HFFc6 (cell line): ENCODE measurements around the gene MEX3D. TPM values are rescaled to one million over a fixed set of nuclear protein-coding genes. Genes with fewer than 3 reads are reported as not detected.

Experiments
- DNase-seq: peaks from one replicate; pipeline ENCODE4 v3.0.0-alpha.2; 2018
- H3K27ac Mint-ChIP-seq: 2 replicates; pipeline ENCODE4 v1.8.0; 2020; ENCODE audit warnings: mild to moderate bottlenecking, mixed read lengths
- H3K27me3 Mint-ChIP-seq: 2 replicates; pipeline ENCODE4 v1.8.0; 2021; ENCODE audit warnings: mild to moderate bottlenecking, moderate library complexity, mixed read lengths; ENCODE audit not compliant: insufficient read depth
- H3K36me3 Mint-ChIP-seq: 2 replicates; pipeline ENCODE4 v1.8.0; 2021; ENCODE audit warnings: low read depth, mixed read lengths
- H3K4me1 Mint-ChIP-seq: 2 replicates; pipeline ENCODE4 v1.8.0; 2020; ENCODE audit warnings: low read depth, mixed read lengths
- H3K4me3 Mint-ChIP-seq: 2 replicates; pipeline ENCODE4 v1.8.0; 2020; ENCODE audit warnings: mild to moderate bottlenecking, moderate library complexity, mixed read lengths
- H3K9me3 Mint-ChIP-seq: 2 replicates; pipeline ENCODE4 v1.8.0; 2020; ENCODE audit warnings: mild to moderate bottlenecking, mixed read lengths
- CTCF ChIP-seq: fragments of 200-600 bp; sonication (generic); IDR thresholded peaks from 2 replicates; pipeline ENCODE4 v1.5.0; 2021; ENCODE audit warnings: antibody characterized with exemption, mild to moderate bottlenecking
- total RNA-seq, 6 experiments: library from RNA; stranded (reverse); fragmentation: NEBNext Ultra II Directional; extraction: Animal tissue kit (Norgen Biotek cat#: 25700); gene quantifications; 2 replicates in 1 of 6; 3 replicates in 5 of 6; pipeline ENCODE4 v1.2.3, GENCODE V29; 2021

MEX3D gene
- total RNA-seq, 6 experiments from 2014 or later: 28.6 to 36.7 (median 31.4) TPM

- Mint-ChIP-seq H3K4me3 (no peak overlapping the region), H3K36me3 (no peaks in the 10 kb centered on the region), H3K4me1 (no peaks in the 10 kb centered on the region; the same call in 1 of the 2 replicates), H3K27me3 (peaks cover 15% of the 10 kb centered on the region), H3K9me3 (peaks cover 7% of the 10 kb centered on the region), H3K27ac (no peak overlapping the region)
- no peak for DNase-seq
- TF ChIP-seq CTCF: no peak
These were observed 43.2 kb downstream of the MEX3D start for GRCh38 chr19:1524972-1525325.

DNA sequence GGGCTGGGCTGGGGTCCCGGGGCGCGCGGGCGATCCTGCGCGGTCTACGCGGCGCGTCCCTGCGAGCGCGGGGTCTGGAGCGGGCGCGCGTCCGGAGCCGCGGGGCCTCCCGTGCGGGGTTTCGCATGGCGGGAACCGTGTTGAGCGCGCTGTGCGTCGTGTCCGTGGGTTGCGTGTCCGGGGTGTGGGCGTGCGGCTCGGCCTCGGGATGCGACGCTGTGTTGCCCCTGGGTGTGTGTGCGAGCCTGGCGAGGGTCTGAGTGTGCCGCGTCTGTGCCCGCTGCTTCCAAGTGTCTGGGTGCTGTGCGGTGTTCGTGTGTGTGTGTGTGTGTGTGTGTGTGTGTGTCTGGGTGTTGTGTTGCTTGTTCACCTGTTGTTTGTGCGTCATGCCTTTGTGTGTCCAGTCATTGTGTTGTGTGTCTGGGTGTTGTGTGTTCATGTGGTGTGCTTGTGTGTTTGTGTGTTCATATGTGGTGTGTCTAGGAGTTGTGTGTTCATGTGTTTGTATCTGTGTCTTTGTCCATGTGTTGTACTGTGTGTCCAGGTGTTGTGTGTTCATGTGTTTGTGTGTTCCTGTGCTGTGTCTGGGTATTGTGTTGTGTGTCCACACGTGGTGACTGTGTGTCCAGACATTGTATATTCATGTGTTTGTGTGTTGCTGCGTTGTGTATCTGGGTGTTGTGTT is 43.7 kb downstream of the MEX3D start:
- no peak for TF ChIP-seq CTCF
- no peak overlapping the region for H3K27ac Mint-ChIP-seq
- no peak overlapping the region for H3K4me3 Mint-ChIP-seq
- no peak for DNase-seq
- H3K27me3 Mint-ChIP-seq: peaks cover 15% of the 10 kb centered on the region
- no peaks in the 10 kb centered on the region; the same call in 1 of the 2 replicates for H3K4me1 Mint-ChIP-seq
- H3K9me3 Mint-ChIP-seq: peaks cover 7% of the 10 kb centered on the region
- H3K36me3 Mint-ChIP-seq: no peaks in the 10 kb centered on the region

DNA sequence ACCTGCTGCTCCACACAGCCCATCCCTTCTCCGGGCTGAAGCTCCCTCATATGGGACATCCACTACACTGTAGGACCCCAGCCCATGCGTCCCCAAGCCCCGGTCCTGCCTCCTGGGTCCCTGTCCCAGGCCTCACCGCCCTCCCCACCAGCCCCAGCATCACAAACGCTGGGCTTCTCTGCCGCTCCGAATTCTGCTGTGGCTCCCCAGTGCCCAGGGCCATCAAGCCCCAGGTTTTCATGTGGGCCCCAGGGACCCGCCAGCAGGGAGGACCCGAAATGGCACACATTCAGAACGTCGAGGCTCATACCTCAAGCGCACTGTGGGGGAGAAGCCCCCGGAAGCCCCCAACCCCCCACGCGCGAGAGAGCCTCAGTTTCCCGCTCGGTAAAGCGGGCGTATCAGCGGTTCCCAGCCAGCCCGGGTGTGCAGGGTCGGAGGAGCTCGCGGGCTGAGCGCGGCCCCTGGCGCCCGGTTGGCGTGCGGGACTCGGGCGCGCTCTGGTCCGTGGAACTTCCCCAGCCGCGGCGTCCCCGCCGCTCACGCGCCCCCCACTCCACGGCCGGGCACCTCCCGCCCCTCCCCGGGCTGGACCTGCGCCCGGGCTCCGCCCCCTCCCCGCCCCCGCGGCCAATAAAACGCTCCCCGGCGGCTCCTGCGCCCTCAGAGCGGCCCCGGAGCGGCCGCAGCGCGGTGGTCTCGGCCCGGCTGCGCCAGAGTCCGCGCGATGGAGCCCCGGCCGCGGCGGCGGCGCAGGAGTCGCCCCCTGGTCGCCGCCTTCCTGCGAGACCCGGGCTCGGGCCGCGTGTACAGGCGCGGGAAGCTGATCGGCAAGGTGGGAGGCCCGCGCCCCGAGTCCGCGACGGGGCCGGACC is 44.5 kb downstream of the MEX3D start, which contains the start of gene PLK5:
Gene PLK5, plus strand, starts transcription at position 666 of the 875 bp plus-strand sequence. CDS start 2,920 bp downstream, outside the sequence.
- no peaks in the 10 kb centered on the region for H3K36me3 Mint-ChIP-seq
- no peaks in the 10 kb centered on the region; the same call in 1 of the 2 replicates for H3K4me1 Mint-ChIP-seq
- H3K27ac Mint-ChIP-seq: no peak within 1 kb of the TSS
- H3K4me3 Mint-ChIP-seq: no peak within 1 kb of the TSS
- H3K9me3 Mint-ChIP-seq: peaks cover 7% of the 10 kb centered on the region
- H3K27me3 Mint-ChIP-seq: peaks cover 15% of the 10 kb centered on the region
- TF ChIP-seq CTCF: no peak
- DNase-seq: no peak

- Mint-ChIP-seq H3K27ac (no peak overlapping the region), H3K36me3 (no peaks in the 10 kb centered on the region), H3K4me3 (no peak overlapping the region), H3K27me3 (peaks cover 15% of the 10 kb centered on the region), H3K4me1 (no peaks in the 10 kb centered on the region; the same call in 1 of the 2 replicates), H3K9me3 (peaks cover 7% of the 10 kb centered on the region)
- no peak for TF ChIP-seq CTCF
- no peak for DNase-seq
These were observed 45.3 kb downstream of the MEX3D start for GRCh38 chr19:1522838-1523237.

DNA sequence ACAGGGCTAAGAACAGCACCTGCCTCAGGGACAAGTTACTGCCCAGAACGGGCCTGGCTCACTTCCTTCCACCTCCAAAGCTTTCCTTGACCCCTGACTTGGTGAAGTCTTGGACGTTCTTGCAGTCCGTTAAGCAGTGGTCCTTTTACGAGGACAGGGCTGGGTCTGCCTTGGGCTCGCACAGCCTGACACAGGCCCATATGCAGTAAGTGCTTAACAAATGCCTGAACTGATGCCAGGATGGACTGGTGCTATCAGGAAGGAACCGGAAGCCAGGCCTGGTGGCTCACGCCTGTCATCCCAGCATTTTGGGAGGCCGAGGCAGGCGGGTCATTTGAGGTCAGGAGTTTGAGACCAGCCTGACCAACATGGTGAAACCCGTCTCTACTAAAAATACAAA is 46.1 kb downstream of the MEX3D start:
- Mint-ChIP-seq H3K27ac (no peak overlapping the region), H3K4me1 (no peaks in the 10 kb centered on the region; the same call in 1 of the 2 replicates), H3K36me3 (no peaks in the 10 kb centered on the region), H3K9me3 (peaks cover 7% of the 10 kb centered on the region), H3K27me3 (peaks cover 15% of the 10 kb centered on the region), H3K4me3 (no peak overlapping the region)
- DNase-seq: no peak
- TF ChIP-seq CTCF: no peak
